SU-DHL-6 (cell line): Measurements from ENCODE around the gene LIFR.

ENCODE experiments used
- H2AFZ ChIP-seq: fragments of 200-600 bp; sonication (generic); 2 replicates; pipeline ENCODE4 v1.6.1; 2014; ENCODE audit warnings: low read depth, mild to moderate bottlenecking, moderate library complexity, mixed read lengths, antibody characterized with exemption, low read length; ENCODE audit not compliant: severe bottlenecking
- H3F3A ChIP-seq: fragments of 200-600 bp; shearing (Covaris generic); 2 replicates; pipeline ENCODE4 v1.6.0; 2016; ENCODE audit warnings: antibody characterized with exemption, mild to moderate bottlenecking; ENCODE audit not compliant: insufficient read depth
- H3K27ac ChIP-seq: fragments of 200-600 bp; sonication (generic); 2 replicates; pipeline ENCODE4 v1.5.1; 2016; ENCODE audit warnings: low read depth, mild to moderate bottlenecking, low read length, moderate library complexity, mixed read lengths
- H3K27me3 ChIP-seq: fragments of 200-600 bp; sonication (generic), shearing (Covaris generic); 2 replicates; pipeline ENCODE4 v1.6.0; 2014; ENCODE audit warnings: mild to moderate bottlenecking, low read length
- H3K36me3 ChIP-seq: fragments of 200-600 bp; sonication (generic); 2 replicates; pipeline ENCODE4 v1.6.1; 2014; ENCODE audit warnings: mild to moderate bottlenecking, low read length, mixed read lengths
- H3K4me2 ChIP-seq: fragments of 300-600, 200-600 bp; shearing (Covaris generic), sonication (generic); 2 replicates; pipeline ENCODE4 v1.6.0; 2014; ENCODE audit warnings: low read length, low read depth, mild to moderate bottlenecking; ENCODE audit not compliant: poor library complexity, severe bottlenecking
- H3K4me3 ChIP-seq: fragments of 200-600 bp; sonication (generic); 2 replicates; pipeline ENCODE4 v1.5.1; 2014; ENCODE audit warnings: antibody characterized with exemption, low read length, mild to moderate bottlenecking, mixed read lengths; ENCODE audit not compliant: insufficient read depth, poor library complexity, severe bottlenecking
- H3K79me2 ChIP-seq: fragments of 200-600 bp; sonication (generic); 2 replicates; pipeline ENCODE4 v1.6.1; 2014; ENCODE audit warnings: mild to moderate bottlenecking, low read length, moderate library complexity; ENCODE audit not compliant: insufficient read depth
- H3K9ac ChIP-seq: fragments of 200-600 bp; sonication (generic); 2 replicates; pipeline ENCODE4 v1.7.0; 2014; ENCODE audit warnings: mild to moderate bottlenecking, low read length
- H3K9me2 ChIP-seq: fragments of 200-600 bp; sonication (generic); replicated peaks from 2 replicates; pipeline ENCODE4 v1.6.1; 2014; ENCODE audit warnings: low read length; ENCODE audit not compliant: insufficient read depth
- H3K9me3 ChIP-seq: fragments of 200-600 bp; sonication (generic); 2 replicates; pipeline ENCODE4 v1.6.1; 2014; ENCODE audit warnings: low read length, mixed read lengths; ENCODE audit not compliant: insufficient read depth
- H4K20me1 ChIP-seq: fragments of 200-600 bp; sonication (generic); 2 replicates; pipeline ENCODE4 v1.6.1; 2014; ENCODE audit warnings: low read depth, mild to moderate bottlenecking, antibody characterized with exemption, low read length, moderate library complexity, mixed read lengths
- CTCF ChIP-seq: fragments of 200-600 bp; sonication (generic); IDR thresholded peaks from one replicate; pipeline ENCODE4 v1.5.1; 2017; ENCODE audit warnings: antibody characterized with exemption, mild to moderate bottlenecking, low read length, moderate library complexity; ENCODE audit not compliant: insufficient read depth, poor library complexity, severe bottlenecking
- EZH2phosphoT487 ChIP-seq: fragments of 200-600 bp; sonication (generic), shearing (Covaris generic); conservative IDR thresholded peaks from 2 replicates; pipeline ENCODE4 v1.6.1; 2018; ENCODE audit warnings: mild to moderate bottlenecking, antibody characterized with exemption, low read length, moderate library complexity, mixed read lengths

The LIFR gene

DNA sequence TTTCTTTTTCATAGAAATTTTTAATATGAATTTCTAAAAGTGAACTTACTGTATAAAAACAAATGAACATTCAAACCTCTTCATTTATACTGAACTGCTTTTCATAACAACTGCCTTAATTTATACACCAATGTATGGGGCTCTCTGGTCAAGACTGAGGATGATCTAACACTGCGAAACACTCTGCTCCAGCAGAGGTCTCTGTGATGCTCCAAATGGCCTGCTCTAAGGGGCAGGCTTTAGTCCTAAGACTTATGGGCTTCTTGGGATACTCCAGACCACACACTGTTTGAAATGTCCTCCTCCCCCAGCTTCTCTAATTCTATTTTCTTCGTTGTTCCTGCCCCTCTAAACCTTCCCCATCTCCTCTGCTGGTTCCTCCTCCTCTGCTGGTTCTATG lies 58.5 kb downstream of the LIFR start:
- TF ChIP-seq EZH2phosphoT487: no peak
- no peak for TF ChIP-seq CTCF
- Histone ChIP-seq H3K4me2 (no peak overlapping the region), H3K79me2 (no peaks in the 10 kb centered on the region), H3K27me3 (no peaks in the 10 kb centered on the region), H3K27ac (no peak overlapping the region), H3K36me3 (no peaks in the 10 kb centered on the region), H3K4me3 (no peak overlapping the region), H3K9me2 (no peaks in the 10 kb centered on the region), H2AFZ (no peak overlapping the region), H3F3A (no peaks in the 10 kb centered on the region), H4K20me1 (no peaks in the 10 kb centered on the region; the same call in 1 of the 2 replicates), H3K9me3 (no peaks in the 10 kb centered on the region), H3K9ac (no peak overlapping the region)

GRCh38 chr5:38494763-38495162 lies 61.7 kb downstream of the LIFR start:
- Histone ChIP-seq H3K9me2 (no peaks in the 10 kb centered on the region), H3K9me3 (no peaks in the 10 kb centered on the region), H3F3A (no peaks in the 10 kb centered on the region), H3K27me3 (no peaks in the 10 kb centered on the region), H3K27ac (no peak overlapping the region), H4K20me1 (no peaks in the 10 kb centered on the region; the same call in 1 of the 2 replicates), H3K4me3 (no peak overlapping the region), H3K79me2 (no peaks in the 10 kb centered on the region), H3K9ac (no peak overlapping the region), H3K4me2 (no peak overlapping the region), H2AFZ (no peak overlapping the region), H3K36me3 (no peaks in the 10 kb centered on the region)
- TF ChIP-seq EZH2phosphoT487 (no peak), CTCF (no peak)

- Histone ChIP-seq H3K4me2 (no peak overlapping the region), H3F3A (no peaks in the 10 kb centered on the region), H3K27ac (no peak overlapping the region), H3K27me3 (no peaks in the 10 kb centered on the region), H3K36me3 (no peaks in the 10 kb centered on the region), H4K20me1 (no peaks in the 10 kb centered on the region; the same call in 1 of the 2 replicates), H3K4me3 (no peak overlapping the region), H2AFZ (no peak overlapping the region), H3K9me2 (no peaks in the 10 kb centered on the region), H3K9ac (no peak overlapping the region), H3K79me2 (no peaks in the 10 kb centered on the region), H3K9me3 (no peaks in the 10 kb centered on the region)
- TF ChIP-seq CTCF: no peak
These were observed 62.3 kb downstream of the LIFR start for GRCh38 chr5:38494175-38494574.

GRCh38 chr5:38483805-38484398 lies 72.5 kb downstream of the LIFR start:
- H3K27me3 ChIP-seq: no peaks in the 10 kb centered on the region
- H3K27ac ChIP-seq: no peak overlapping the region
- TF ChIP-seq EZH2phosphoT487 (no peak), CTCF (no peak)
- no peaks in the 10 kb centered on the region for H3K9me2 ChIP-seq
- H3K9ac ChIP-seq: no peak overlapping the region
- H2AFZ ChIP-seq: no peak overlapping the region
- H3K36me3 ChIP-seq: no peaks in the 10 kb centered on the region
- no peaks in the 10 kb centered on the region for H4K20me1 ChIP-seq
- H3K9me3 ChIP-seq: no peaks in the 10 kb centered on the region
- H3K4me2 ChIP-seq: no peak overlapping the region
- H3K4me3 ChIP-seq: no peak overlapping the region
- H3F3A ChIP-seq: no peaks in the 10 kb centered on the region
- H3K79me2 ChIP-seq: no peaks in the 10 kb centered on the region
